Calu3 (cell line): ENCODE measurements around the gene FLNA. TPM values are rescaled to one million over a fixed set of nuclear protein-coding genes. Genes with fewer than 3 reads are reported as not detected.

ENCODE experiments used
- BruUV-seq: library from RNA; stranded (reverse); fragments of 400-500 nt; replicated peaks from 2 replicates; lab custom pipeline; 2021; lab: Mats Ljungman, UMichigan
- CTCF ChIA-PET: fragments of 300-600 bp; sonication (Branson Sonifier 250); formaldehyde crosslinking; loops from one replicate; lab custom pipeline; 2022; ENCODE audit warnings: antibody characterized with exemption; lab: Charles Lee
- DNase-seq: peaks from one replicate; pipeline ENCODE4 v3.0.0; 2022
- H3K27ac Mint-ChIP-seq: one replicate; pipeline ENCODE4 v1.8.0; 2022; ENCODE audit warnings: mixed read lengths; ENCODE audit not compliant: unreplicated experiment
- H3K27me3 Mint-ChIP-seq: one replicate; pipeline ENCODE4 v1.8.0; 2022; ENCODE audit warnings: mixed read lengths; ENCODE audit not compliant: unreplicated experiment
- H3K36me3 Mint-ChIP-seq: one replicate; pipeline ENCODE4 v1.8.0; 2022; ENCODE audit warnings: mild to moderate bottlenecking, moderate library complexity, mixed read lengths; ENCODE audit not compliant: insufficient read depth, unreplicated experiment
- H3K4me1 Mint-ChIP-seq: one replicate; pipeline ENCODE4 v1.8.0; 2022; ENCODE audit warnings: mild to moderate bottlenecking, low read depth, mixed read lengths; ENCODE audit not compliant: unreplicated experiment
- H3K4me3 Mint-ChIP-seq: one replicate; pipeline ENCODE4 v1.8.0; 2022; ENCODE audit warnings: mild to moderate bottlenecking, low read depth, moderate library complexity, mixed read lengths; ENCODE audit not compliant: unreplicated experiment
- H3K9me3 Mint-ChIP-seq: one replicate; pipeline ENCODE4 v1.8.0; 2022; ENCODE audit warnings: low read depth, mixed read lengths; ENCODE audit not compliant: unreplicated experiment
- CTCF ChIP-seq: fragments of 200-600 bp; IDR thresholded peaks from one replicate; pipeline ENCODE4 v1.8.0; 2022; ENCODE audit warnings: antibody characterized with exemption; ENCODE audit not compliant: unreplicated experiment
- intact Hi-C: fragments of 100-400 bp; cut with micrococcal nuclease; formaldehyde crosslinking; loops from one replicate; pipeline ENCODE4 v1.10.0; 2022; ENCODE audit not compliant: unreplicated experiment
- total RNA-seq: library from RNA; stranded (reverse); gene quantifications from 2 replicates; pipeline ENCODE4 v1.2.3, GENCODE V29; 2022

FLNA gene
- total RNA-seq, 1 experiment from 2014 or later, result 1,240 TPM

GRCh38 chrX:154378059-154378798, 3.8 kb upstream of the FLNA start:
- Mint-ChIP-seq H3K27ac (peak overlapping the region; percentile 86), H3K9me3 (no peaks in the 10 kb centered on the region), H3K4me3 (peak overlapping the region; percentile 81), H3K4me1 (peaks cover 12% of the 10 kb centered on the region), H3K27me3 (no peaks in the 10 kb centered on the region), H3K36me3 (peaks cover 56% of the 10 kb centered on the region)
- DNase-seq, result no peak
- TSS peak; percentile 38 for BruUV-seq
- intact Hi-C loops, result no loop called here
- CTCF ChIA-PET, result interaction anchor here (1.0 kb wide), 1 partner anchor 431 kb away, joined by 3 read pairs; no protein-coding TSS in a partner anchor
- TF ChIP-seq CTCF, result no peak

- DNase-seq, result no peak
- CTCF ChIA-PET, result no interaction called here
- H3K36me3 Mint-ChIP-seq, result peaks cover 67% of the 10 kb centered on the region
- no peak overlapping the region for H3K4me3 Mint-ChIP-seq
- TF ChIP-seq CTCF, result no peak
- no peaks in the 10 kb centered on the region for H3K9me3 Mint-ChIP-seq
- H3K27ac Mint-ChIP-seq, result no peak overlapping the region
- intact Hi-C loops, result no loop called here
- no TSS peak for BruUV-seq
- peaks cover 12% of the 10 kb centered on the region for H3K4me1 Mint-ChIP-seq
- no peaks in the 10 kb centered on the region for H3K27me3 Mint-ChIP-seq
Measured at GRCh38 chrX:154376774-154377173, 2.3 kb upstream of the FLNA start.

GRCh38 chrX:154375156-154375504, 696 bp upstream of the FLNA start:
- CTCF ChIA-PET, result no interaction called here
- Mint-ChIP-seq H3K27ac (peak overlapping the region; percentile 69), H3K4me3 (peak overlapping the region; percentile 79), H3K9me3 (no peaks in the 10 kb centered on the region), H3K4me1 (peaks cover under 1% of the 10 kb centered on the region), H3K27me3 (no peaks in the 10 kb centered on the region), H3K36me3 (peaks cover 68% of the 10 kb centered on the region)
- intact Hi-C loops, result no loop called here
- DNase-seq, result no peak
- BruUV-seq, result no TSS peak
- TF ChIP-seq CTCF, result no peak

- peak overlapping the region; percentile 80 for H3K27ac Mint-ChIP-seq
- intact Hi-C loops, result no loop called here
Measured at GRCh38 chrX:154373340-154374306, 811 bp downstream of the FLNA start.

More at GRCh38 chrX:154373340-154374306, 811 bp downstream of the FLNA start:
- TF ChIP-seq CTCF, result peak; percentile 75
- Mint-ChIP-seq H3K4me1 (no peaks in the 10 kb centered on the region), H3K27me3 (no peaks in the 10 kb centered on the region), H3K4me3 (peak overlapping the region; percentile 79), H3K9me3 (no peaks in the 10 kb centered on the region), H3K36me3 (peaks cover 68% of the 10 kb centered on the region)
- peak; percentile 90 for DNase-seq
- CTCF ChIA-PET, result interaction anchor here (0.5 to 1.7 kb wide), 8 partner anchors 8 to 164 kb away, joined by 4 to 8 read pairs (median 6); partner anchors contain the start of genes ATP6AP1 and DNASE1L1
- no TSS peak for BruUV-seq
